Skeletal muscle tissue (tissue), 4 donors: ENCODE results near the gene JAK2. TPM values are rescaled to one million over a fixed set of nuclear protein-coding genes. Genes with fewer than 3 reads are reported as not detected.

Experiments used
- H3K27ac ChIP-seq: one replicate; pipeline ENCODE4 v1.7.0; 2013; ENCODE audit warnings: mild to moderate bottlenecking, low read depth, low read length, inconsistent platforms
- H3K27me3 ChIP-seq, 3 donors: one replicate each; pipeline ENCODE4 v1.7.0; 2013; ENCODE audit warnings: low read length in 3 of 3; ENCODE audit not compliant: control insufficient read depth in 3 of 3, insufficient read depth in 3 of 3
- H3K36me3 ChIP-seq, 3 donors: one replicate each; pipeline ENCODE4 v1.7.0; 2013; ENCODE audit warnings: low read length in 3 of 3; ENCODE audit not compliant: control insufficient read depth in 3 of 3, insufficient read depth in 3 of 3
- H3K4me1 ChIP-seq, 3 donors: one replicate each; pipeline ENCODE4 v1.7.0; 2013; ENCODE audit warnings: low read length in 3 of 3, mild to moderate bottlenecking in 3 of 3; ENCODE audit not compliant: control insufficient read depth in 3 of 3, insufficient read depth in 3 of 3
- H3K4me3 ChIP-seq, 3 donors: one replicate each; pipeline ENCODE4 v1.7.0; 2013; ENCODE audit warnings: low read length in 3 of 3
- H3K9ac ChIP-seq, 3 donors: one replicate each; pipeline ENCODE4 v1.7.0; 2013; ENCODE audit warnings: low read length in 3 of 3, mild to moderate bottlenecking in 3 of 3, moderate library complexity in 2 of 3, low read depth in 1 of 3
- H3K9me3 ChIP-seq, 3 donors: one replicate each; pipeline ENCODE4 v1.7.0; 2013; ENCODE audit warnings: low read length in 3 of 3; ENCODE audit not compliant: control insufficient read depth in 3 of 3
- total RNA-seq: library from RNA; depleted of rRNA; stranded (reverse); fragments of >200 nt; gene quantifications from one replicate; pipeline ENCODE4 v1.2.3, GENCODE V29; 2014
- donor health status: Osteomylitis.

Gene JAK2
- total RNA-seq, 1 donor from 2014 or later: 14.6 TPM

- Histone ChIP-seq H3K9ac (no peak overlapping the region), H3K27me3 (no peaks in the 10 kb centered on the region), H3K27ac (no peak overlapping the region), H3K36me3 (peaks cover 8 to 14% (median 13%) of the 10 kb centered on the region in 3 donors), H3K4me3 (peak overlapping the region in 2 of 3 donors; percentile 38 to 39), H3K9me3 (peaks cover 0 to 4% (median 2%) of the 10 kb centered on the region in 3 donors), H3K4me1 (peaks cover 17 to 46% (median 26%) of the 10 kb centered on the region in 3 donors)
Observed at GRCh38 chr9:4987961-4988421, 2.9 kb downstream of the JAK2 start.

GRCh38 chr9:4992872-4993271, 7.8 kb downstream of the JAK2 start:
- Histone ChIP-seq H3K27me3 (no peaks in the 10 kb centered on the region), H3K36me3 (peaks cover 8 to 23% (median 21%) of the 10 kb centered on the region in 3 donors), H3K4me3 (no peak overlapping the region), H3K9ac (no peak overlapping the region), H3K9me3 (peaks cover 0 to 4% (median 2%) of the 10 kb centered on the region in 3 donors), H3K27ac (no peak overlapping the region), H3K4me1 (peaks cover 3 to 20% (median 4%) of the 10 kb centered on the region in 3 donors)

GRCh38 chr9:4994166-4994890, 9.3 kb downstream of the JAK2 start:
- Histone ChIP-seq H3K27ac (no peak overlapping the region), H3K4me1 (peaks cover 0 to 5% (median 0%) of the 10 kb centered on the region in 3 donors), H3K27me3 (no peaks in the 10 kb centered on the region), H3K4me3 (no peak overlapping the region), H3K9ac (no peak overlapping the region), H3K36me3 (peaks cover 8 to 23% (median 21%) of the 10 kb centered on the region in 3 donors), H3K9me3 (peaks cover 0 to 4% (median 2%) of the 10 kb centered on the region in 3 donors)

- peaks cover 0 to 5% (median 0%) of the 10 kb centered on the region in 3 donors for H3K4me1 ChIP-seq
- H3K9me3 ChIP-seq: peaks cover 0 to 4% (median 2%) of the 10 kb centered on the region in 3 donors
- H3K4me3 ChIP-seq: no peak overlapping the region
- peaks cover 5 to 17% (median 15%) of the 10 kb centered on the region in 3 donors for H3K36me3 ChIP-seq
- H3K27ac ChIP-seq: no peak overlapping the region
- no peak overlapping the region for H3K9ac ChIP-seq
- no peaks in the 10 kb centered on the region for H3K27me3 ChIP-seq
Observed at GRCh38 chr9:4997196-4997595, 12.1 kb downstream of the JAK2 start.

- Histone ChIP-seq H3K4me1 (peaks cover 0 to 5% (median 0%) of the 10 kb centered on the region in 3 donors), H3K36me3 (peaks cover 2 to 12% (median 12%) of the 10 kb centered on the region in 3 donors)
Observed at GRCh38 chr9:4997631-4998030, 12.6 kb downstream of the JAK2 start.

GRCh38 chr9:5002811-5003210, 17.7 kb downstream of the JAK2 start:
- peaks cover 0 to 3% (median 0%) of the 10 kb centered on the region in 3 donors for H3K36me3 ChIP-seq
- H3K9ac ChIP-seq: no peak overlapping the region
- peaks cover 0 to 3% (median 0%) of the 10 kb centered on the region in 3 donors for H3K9me3 ChIP-seq
- H3K4me3 ChIP-seq: no peak overlapping the region
- H3K27ac ChIP-seq: no peak overlapping the region
- no peaks in the 10 kb centered on the region for H3K27me3 ChIP-seq
- no peaks in the 10 kb centered on the region for H3K4me1 ChIP-seq

More at GRCh38 chr9:4997631-4998030, 12.6 kb downstream of the JAK2 start:
- H3K27ac ChIP-seq: no peak overlapping the region
- no peak overlapping the region for H3K4me3 ChIP-seq
- peaks cover 0 to 1% (median under 1%) of the 10 kb centered on the region in 3 donors for H3K9me3 ChIP-seq
- no peak overlapping the region for H3K9ac ChIP-seq
- no peaks in the 10 kb centered on the region for H3K27me3 ChIP-seq

GRCh38 chr9:5004481-5004880, 19.4 kb downstream of the JAK2 start:
- Histone ChIP-seq H3K9ac (no peak overlapping the region), H3K9me3 (peaks cover 0 to 3% (median 0%) of the 10 kb centered on the region in 3 donors), H3K36me3 (peaks cover 0 to 3% (median 0%) of the 10 kb centered on the region in 3 donors), H3K27me3 (no peaks in the 10 kb centered on the region), H3K4me1 (no peaks in the 10 kb centered on the region), H3K27ac (no peak overlapping the region), H3K4me3 (no peak overlapping the region)

GRCh38 chr9:5008202-5008601, 23.1 kb downstream of the JAK2 start:
- Histone ChIP-seq H3K9ac (no peak overlapping the region), H3K27me3 (no peaks in the 10 kb centered on the region), H3K9me3 (peaks cover 0 to 3% (median 0%) of the 10 kb centered on the region in 3 donors), H3K4me3 (no peak overlapping the region), H3K36me3 (peaks cover 0 to 3% (median 0%) of the 10 kb centered on the region in 3 donors), H3K27ac (no peak overlapping the region), H3K4me1 (peaks cover 0 to 1% (median under 1%) of the 10 kb centered on the region in 3 donors)

GRCh38 chr9:5013374-5013773, 28.3 kb downstream of the JAK2 start:
- H3K27ac ChIP-seq: no peak overlapping the region
- H3K27me3 ChIP-seq: no peaks in the 10 kb centered on the region
- peaks cover 2 to 8% (median 4%) of the 10 kb centered on the region in 3 donors for H3K4me1 ChIP-seq
- H3K36me3 ChIP-seq: peaks cover 0 to 2% (median 0%) of the 10 kb centered on the region in 3 donors
- no peaks in the 10 kb centered on the region for H3K9me3 ChIP-seq
- H3K9ac ChIP-seq: no peak overlapping the region
- H3K4me3 ChIP-seq: no peak overlapping the region

- H3K4me1 ChIP-seq: peaks cover 2 to 14% (median 4%) of the 10 kb centered on the region in 3 donors
- H3K9me3 ChIP-seq: peaks cover 0 to 2% (median 0%) of the 10 kb centered on the region in 3 donors
- H3K27me3 ChIP-seq: no peaks in the 10 kb centered on the region
- H3K4me3 ChIP-seq: no peak overlapping the region
- no peak overlapping the region for H3K27ac ChIP-seq
- H3K9ac ChIP-seq: no peak overlapping the region
- H3K36me3 ChIP-seq: peaks cover 0 to 6% (median 0%) of the 10 kb centered on the region in 3 donors
Observed at GRCh38 chr9:5015934-5016333, 30.9 kb downstream of the JAK2 start.
